Colon (tissue), 2 donors: Measurements from ENCODE around the gene SWAP70.

Experiments
- FAIRE-seq: peaks from 2 replicates; lab custom pipeline; 2012; peaks lifted over from hg19 to GRCh38; lab: Jason Lieb, UNC
- donor health status: control.
- donor health status: control.

The SWAP70 gene

GRCh38 chr11:9754010-9754471 is 90.2 kb downstream of the SWAP70 start:
- FAIRE-seq = no peak

GRCh38 chr11:9755561-9756185 is 91.8 kb downstream of the SWAP70 start:
- FAIRE-seq = no peak

DNA sequence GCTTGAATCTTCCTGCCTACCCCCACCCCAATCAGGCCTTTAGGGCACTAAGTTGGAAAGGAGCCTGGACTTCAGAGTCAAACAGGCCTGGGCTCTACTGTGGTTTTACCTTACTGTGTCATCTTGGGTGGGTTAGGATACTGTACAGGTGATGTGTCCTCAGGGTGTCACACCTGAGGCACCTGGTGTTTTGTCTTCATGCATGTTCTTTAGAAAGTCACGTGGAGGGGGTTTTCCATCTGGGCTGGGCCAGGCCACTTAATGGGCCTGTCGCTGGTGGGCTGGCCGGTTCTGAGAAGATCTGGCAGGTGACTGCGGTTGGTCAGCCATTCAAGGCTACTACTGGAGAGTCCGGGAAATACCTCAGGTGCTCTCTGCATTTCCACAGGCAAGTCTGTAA is 92.6 kb downstream of the SWAP70 start:
- no peak for FAIRE-seq

DNA sequence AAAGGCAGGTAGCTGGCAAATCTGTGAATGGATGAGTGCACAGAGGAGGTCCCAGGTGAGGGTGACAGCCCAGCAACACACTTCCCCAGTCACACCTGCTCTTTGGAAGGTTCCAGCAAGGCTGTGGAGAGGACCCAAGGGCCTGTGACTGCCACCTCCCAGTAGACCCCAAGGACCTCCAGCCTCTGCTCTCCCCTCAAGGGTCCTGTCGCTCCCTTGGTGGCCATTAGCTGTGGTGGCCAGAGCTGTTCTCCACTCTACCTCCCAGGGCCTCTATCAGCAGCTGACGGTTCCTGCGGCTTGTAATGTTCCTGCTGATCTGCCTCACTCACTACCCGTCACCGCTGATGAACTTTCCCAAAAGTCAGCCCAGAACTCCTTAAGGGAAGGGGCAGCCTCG is 93.0 kb downstream of the SWAP70 start:
- FAIRE-seq = no peak

DNA sequence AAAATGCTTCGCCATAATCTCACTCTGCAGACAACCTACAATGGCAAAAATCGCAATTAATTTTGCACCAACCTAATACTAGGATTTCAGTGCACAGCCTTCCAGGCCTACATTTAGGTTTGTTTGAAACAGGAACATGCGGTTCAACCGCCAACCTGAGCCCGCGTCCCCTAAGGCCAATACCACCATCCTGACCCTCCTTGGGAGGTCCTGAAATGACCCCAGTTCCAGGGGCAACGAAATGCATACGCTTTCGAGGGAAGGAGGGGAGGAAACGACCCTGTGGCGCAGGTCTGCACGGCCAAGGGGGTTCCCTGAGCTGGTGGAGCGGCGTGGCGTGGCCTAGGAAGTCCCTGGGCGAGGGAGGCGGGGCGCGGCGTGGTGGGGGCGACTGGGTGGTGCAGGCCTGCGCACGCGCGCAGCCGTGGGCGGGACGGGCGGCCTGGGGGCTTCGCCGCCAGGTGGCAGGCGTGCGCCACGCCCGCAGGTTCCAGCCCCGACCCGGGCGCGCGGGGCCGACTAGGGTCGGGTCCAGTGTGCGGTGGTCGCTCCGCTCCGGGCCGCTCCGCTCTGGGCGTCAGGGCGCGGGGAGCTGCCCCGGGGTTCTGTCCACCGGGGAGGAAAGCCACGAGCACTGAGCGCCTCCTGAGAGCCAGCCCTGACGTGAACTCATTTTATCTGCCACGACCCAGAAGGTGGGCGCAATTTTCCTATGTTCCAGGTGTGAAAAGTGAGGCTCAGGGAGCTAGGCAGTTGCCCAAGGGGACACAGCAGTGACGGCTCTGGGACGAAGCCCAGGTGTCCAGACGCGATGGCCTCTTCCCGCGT is 94.1 kb downstream of the SWAP70 start:
- no peak for FAIRE-seq

DNA sequence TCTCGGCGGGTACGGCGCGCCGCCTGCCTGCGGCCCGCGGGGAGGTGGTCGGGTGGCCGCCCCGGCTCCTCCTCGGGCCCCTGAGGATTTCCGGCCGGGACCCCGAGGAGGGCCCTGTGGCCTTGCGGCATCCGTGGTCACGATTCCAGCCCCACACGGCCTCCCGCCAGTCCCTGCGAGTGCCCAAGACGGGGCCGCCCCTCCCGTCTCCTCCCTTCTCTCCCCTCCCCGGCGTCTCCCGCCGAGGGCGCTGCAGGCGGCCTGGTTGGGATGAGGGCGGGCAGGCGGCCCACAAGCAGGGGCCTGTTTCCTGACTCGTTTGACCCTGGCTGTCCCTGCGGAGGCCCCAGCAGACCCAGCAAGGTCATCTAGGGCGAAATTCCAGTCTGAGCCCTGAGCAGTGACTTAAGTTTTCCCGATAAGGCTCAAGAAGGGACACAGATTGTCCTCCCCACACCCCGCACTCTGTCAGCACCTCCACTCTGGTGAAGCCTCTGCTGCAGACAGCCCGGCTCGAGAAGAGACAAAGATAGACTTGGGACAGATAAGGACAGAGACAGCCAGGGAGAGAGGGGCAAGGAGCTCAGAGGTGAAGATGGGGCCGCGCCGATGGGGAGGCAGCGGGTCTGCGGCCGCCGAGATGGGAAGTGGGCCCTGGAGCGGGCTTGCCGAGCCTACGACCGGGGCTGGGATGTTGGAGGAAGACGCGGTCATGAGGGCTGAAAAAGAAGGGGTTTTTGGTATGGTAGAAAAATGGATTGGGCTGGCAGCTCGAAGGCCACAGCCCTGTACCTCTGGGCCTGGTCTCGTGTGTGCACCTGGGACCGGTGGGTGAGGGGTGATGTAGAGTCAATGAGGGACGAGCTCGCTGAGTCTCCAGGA is 95.0 kb downstream of the SWAP70 start:
- FAIRE-seq = no peak

DNA sequence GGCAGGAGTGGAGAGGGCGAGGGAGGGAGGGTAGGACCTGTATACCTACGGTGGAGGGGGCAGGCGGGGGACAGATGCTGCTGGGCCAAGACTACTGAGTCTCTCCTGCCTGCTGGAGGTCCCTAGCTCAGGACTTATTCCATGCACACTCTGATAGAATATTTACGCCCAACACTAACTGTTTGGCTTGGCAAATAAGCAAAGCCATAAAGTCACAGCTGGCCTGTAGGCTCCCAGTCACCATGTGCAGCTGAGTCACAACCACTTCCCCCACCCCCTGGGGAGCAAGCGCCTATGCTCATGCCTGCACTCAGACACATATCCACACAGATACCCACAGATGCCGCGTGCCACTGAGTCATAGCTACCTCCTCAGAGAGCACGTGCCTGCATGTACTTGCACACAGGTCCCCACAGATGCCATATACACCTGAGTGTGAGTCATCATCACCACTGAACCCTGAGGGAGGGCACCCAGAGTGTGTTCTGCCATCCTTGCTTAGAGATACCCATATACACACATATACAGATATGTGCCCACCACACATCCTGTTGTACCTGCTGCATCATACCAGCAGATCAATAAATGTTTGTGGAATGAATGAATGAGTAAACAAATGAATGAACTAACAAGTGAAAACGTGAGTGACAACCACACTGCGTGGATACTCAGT is 95.8 kb downstream of the SWAP70 start:
- FAIRE-seq = no peak

DNA sequence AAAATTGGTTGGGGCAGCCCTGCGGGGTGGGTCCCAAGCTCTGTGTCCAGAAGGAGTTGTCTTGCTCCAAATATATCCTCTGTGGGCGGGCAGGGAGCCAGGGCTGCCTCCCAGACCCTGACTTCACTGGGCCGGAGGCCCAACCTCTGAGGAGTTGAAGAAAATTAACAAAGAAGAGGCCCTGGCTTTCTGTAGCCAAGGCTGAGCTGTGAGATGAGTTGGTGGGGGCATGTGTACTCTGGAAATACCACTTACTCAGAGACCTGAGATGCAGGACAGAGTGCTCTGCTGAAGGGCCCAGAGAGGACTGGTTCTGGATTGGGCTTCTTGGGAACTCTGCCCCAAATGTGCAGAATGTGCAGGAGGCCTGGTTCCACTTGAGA is 96.3 kb downstream of the SWAP70 start:
- no peak for FAIRE-seq

DNA sequence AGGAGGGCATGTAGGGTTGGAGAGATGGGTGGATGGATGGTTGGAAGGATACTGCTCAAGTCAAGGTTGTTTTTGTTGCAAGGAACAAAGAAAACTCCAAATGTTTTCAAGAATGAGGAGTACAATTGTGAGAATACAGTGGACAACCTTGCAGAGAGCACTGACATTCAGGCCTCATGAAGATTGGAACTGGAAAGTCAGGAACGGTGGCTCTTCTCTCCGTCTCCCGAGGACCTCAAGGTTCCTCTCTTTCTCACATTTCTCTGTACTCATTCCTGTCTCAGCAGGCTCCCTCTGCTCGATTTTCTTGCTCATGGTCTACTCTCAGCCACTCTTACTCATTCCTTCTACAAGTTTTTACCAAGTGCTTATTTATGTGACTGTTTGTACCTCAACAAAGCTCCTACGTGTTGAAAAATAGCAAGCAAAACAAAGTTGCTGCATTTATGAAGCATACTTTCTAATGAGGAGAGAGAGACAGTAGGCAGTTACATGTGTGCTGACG is 97.6 kb downstream of the SWAP70 start:
- FAIRE-seq = no peak

DNA sequence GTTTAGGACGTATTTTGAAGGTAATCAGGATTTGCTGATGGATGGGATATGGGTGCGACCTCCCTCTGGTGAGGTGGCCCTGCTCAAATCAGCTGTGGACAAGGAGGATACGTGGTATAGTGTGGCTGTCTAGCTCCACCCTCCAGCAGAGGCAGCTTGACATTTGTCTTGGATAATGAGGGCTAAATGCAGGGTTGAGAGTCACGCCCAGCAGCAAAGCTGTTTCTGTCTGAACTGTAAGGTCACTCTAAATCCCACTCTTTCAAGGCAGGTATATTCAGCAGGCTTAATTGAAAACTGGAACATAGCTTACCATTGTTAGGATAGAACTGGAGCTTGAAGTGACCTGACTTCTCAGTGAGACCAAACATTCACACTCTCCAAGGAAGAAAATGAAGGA is 98.7 kb downstream of the SWAP70 start:
- FAIRE-seq = no peak

GRCh38 chr11:9763301-9763700 is 99.4 kb downstream of the SWAP70 start:
- FAIRE-seq = no peak

DNA sequence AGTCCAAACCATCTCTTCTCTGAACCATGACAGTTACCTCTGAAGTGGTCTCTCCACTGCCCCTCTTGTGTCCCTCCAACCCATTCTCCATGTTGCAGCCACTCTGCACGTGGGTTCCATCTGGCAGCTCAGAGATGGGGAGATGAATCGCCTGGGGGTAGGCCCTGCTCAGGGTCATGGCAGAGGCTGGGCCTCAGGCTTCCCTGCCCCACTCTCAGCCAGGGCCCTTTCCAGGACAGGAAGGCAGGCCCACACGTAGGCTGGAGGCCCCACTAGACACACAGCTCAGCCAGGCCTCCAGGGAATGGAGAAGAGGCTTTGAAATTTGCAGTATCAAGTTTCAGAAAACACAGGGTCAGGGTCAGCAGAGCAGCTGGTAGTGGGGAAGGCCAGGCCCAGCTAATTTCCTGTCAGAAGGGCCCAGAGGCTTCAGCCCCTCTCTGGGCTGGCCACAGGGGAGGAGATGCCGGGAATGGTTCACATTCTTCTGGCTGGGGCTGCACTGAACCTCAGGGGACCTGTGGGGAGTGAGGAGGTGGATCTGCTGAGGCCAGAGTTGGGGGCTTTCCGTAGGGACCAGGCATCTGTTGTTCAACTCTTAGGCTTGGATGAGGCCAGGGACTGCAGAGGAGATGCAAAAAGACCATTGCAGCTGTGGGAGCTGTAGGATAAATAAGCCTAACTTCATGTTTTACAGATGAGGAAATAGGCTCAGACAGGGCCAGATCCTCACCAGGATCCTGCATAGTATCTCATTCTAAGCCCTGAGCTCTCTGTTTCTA is 101.6 kb downstream of the SWAP70 start:
- FAIRE-seq = no peak

DNA sequence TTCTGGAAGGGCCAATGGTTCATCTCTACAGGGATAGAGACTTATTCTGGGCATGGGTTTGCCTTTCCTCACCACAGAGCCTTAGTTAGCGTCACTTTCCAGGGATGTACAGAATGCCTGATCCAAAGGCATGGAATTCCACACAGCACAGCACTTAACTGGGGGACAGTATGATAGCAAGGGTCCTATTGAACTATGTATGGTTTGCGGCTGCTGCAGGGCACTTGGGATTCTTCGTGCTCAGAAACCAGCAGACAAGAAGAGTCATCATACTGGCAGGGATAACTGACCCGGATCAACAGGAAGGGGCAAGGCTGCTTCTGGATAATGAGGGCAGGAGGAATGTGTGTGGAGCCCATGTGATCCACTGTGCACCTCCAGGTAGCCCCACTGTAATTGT is 105.7 kb downstream of the SWAP70 start:
- no peak for FAIRE-seq

DNA sequence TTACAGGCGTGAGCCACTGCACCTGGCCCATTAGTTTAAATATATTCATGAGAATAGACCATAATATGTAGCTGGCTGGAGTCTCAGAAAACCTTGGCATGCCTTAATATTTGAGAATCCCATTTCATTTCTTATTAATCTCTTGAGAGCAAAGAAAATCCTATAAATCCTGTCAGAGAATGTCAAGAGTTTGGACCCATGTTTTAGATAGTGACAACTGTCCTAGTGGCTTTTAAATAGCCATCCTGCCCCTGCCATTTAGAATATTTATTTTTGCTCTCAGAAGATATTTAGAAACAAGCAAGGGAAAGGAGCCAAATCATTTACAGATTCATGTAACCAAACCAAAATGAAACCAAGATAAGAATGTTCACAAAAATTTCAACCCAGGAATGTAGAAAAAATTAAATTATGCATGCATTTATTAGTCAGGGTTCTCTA is 107.2 kb downstream of the SWAP70 start:
- FAIRE-seq = no peak

DNA sequence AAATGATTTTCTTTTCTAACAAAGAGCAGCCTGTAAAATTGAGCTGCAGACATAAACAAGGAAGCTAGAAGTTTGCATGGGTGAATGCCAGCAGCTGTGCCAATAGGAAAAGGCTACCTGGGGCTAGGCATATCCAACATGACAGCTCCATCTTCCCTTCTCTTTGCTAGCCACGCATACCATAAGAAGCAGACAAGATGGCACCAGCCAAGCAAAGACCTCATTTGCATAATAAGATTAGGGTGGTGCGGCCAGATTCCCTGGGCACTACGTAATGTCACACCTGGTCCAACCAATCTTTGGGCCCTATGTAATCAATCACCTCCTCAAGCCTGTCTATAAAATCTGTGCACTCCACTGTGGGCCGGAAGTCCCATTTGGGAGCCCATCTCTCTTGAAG is 108.3 kb downstream of the SWAP70 start:
- FAIRE-seq = no peak

GRCh38 chr11:9773524-9773923 is 109.6 kb downstream of the SWAP70 start:
- FAIRE-seq = no peak

DNA sequence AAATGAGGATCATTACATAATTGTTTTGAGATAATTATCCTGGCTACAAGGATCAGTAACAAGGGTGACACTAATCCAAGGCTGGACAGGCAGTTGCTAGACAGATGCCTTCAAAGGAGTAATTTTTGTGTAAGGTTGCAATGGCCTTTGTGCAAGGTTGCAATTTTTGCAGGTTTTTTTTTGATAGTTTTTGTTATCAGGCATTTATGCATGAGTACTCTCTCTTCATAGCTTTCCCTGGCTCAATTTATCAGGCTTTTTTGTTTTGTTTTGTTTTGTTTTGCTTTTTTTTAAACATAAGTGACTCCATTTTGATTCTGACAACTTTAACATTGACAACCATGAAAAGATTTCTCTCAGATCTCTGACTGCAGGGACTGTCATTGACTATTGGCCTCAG is 110.2 kb downstream of the SWAP70 start:
- no peak for FAIRE-seq

DNA sequence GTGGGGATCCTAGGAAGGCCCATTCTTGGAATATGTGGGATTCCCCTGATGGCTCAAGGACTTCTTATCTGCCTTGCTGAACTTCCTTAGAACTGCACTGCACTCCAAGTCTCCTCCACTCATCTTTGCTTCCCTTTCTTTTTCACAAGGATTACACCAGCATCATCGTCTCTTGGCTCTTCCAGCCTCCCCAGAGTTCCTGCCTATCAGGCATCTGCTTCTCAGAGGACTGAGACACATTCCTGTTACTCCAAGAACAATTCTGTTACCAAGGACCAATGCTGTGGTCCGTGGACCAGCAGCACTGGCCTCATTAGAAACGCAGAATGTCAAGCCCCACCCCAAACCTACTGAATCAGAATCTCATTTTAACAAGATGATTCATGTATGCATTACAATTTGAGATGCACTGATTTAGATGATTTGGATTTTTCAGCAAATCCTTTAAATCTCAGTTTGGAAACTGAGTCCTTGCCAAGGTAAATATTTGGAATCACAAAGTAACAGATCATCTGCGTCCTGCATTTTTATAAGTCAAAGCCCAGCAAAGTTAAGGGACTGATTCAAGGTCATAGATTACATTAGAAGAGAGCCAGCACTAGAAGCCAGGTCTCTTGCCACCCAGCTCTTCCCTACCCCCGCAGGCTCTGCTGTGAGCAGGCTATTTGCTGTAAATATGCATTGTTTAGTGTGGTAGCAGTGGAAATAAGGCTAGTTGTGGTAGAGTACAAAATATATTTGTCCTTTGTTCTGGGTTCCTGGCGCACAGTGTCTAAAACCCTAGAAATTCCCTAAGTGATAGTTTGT is 110.9 kb downstream of the SWAP70 start:
- FAIRE-seq = no peak

DNA sequence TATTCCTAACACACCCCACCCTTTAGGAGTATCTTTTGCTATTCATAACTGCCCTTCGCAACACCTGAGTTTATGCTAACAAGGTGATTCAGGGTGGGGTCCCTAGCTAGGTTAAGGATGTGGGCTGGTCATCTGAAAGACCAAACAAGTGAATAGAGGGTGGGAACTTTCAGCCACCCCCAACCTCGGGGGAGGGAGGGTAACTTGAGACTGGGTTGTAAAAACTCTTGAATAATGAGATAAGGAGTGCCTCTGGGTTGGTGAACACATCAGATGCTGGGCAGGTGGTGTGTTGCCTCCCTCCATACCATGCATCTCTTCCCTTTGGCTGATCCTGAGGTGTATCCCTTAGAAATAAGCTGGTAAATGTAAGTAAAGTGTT is 111.5 kb downstream of the SWAP70 start:
- FAIRE-seq = no peak

GRCh38 chr11:9776203-9776602 is 112.3 kb downstream of the SWAP70 start:
- no peak for FAIRE-seq
